GM12874 (cell line): ENCODE results near the gene INHA.

Experiments used
- TF ChIP-seq, protein P1 (sequence below): IDR thresholded peaks from 2 replicates; pipeline ENCODE4 v1.5.1; 2011; ENCODE audit warnings: low read depth, mild to moderate bottlenecking, control low read depth, low read length, moderate library complexity; ENCODE audit not compliant: insufficient read depth

The INHA gene, protein sequence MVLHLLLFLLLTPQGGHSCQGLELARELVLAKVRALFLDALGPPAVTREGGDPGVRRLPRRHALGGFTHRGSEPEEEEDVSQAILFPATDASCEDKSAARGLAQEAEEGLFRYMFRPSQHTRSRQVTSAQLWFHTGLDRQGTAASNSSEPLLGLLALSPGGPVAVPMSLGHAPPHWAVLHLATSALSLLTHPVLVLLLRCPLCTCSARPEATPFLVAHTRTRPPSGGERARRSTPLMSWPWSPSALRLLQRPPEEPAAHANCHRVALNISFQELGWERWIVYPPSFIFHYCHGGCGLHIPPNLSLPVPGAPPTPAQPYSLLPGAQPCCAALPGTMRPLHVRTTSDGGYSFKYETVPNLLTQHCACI

DNA sequence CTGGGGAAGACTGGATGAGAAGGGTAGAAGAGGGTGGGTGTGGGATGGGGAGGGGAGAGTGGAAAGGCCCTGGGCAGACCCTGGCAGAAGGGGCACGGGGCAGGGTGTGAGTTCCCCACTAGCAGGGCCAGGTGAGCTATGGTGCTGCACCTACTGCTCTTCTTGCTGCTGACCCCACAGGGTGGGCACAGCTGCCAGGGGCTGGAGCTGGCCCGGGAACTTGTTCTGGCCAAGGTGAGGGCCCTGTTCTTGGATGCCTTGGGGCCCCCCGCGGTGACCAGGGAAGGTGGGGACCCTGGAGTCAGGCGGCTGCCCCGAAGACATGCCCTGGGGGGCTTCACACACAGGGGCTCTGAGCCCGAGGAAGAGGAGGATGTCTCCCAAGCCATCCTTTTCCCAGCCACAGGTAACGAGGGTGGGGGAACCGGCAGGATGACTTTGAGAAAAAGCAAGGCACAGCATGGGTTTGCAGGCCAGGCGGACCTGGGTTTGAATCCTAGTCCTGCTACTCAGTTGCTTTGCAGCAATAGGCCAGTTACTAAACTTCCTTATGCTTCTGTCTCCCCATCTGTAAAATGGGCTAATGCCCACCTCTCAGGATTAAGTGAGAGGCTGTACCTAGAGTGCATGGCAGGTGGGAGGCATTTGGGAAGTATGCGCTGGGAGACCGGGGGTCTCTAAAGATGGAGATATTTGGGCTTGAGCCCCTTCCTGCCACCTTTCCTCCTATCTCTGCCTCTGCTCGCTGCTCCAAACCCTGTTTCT lies at the start of gene INHA:
TSS of gene INHA (plus strand) at position 74 of the 765 bp plus-strand sequence. CDS start at position 139, 65 bp downstream.
- TF ChIP-seq, protein P1, sequence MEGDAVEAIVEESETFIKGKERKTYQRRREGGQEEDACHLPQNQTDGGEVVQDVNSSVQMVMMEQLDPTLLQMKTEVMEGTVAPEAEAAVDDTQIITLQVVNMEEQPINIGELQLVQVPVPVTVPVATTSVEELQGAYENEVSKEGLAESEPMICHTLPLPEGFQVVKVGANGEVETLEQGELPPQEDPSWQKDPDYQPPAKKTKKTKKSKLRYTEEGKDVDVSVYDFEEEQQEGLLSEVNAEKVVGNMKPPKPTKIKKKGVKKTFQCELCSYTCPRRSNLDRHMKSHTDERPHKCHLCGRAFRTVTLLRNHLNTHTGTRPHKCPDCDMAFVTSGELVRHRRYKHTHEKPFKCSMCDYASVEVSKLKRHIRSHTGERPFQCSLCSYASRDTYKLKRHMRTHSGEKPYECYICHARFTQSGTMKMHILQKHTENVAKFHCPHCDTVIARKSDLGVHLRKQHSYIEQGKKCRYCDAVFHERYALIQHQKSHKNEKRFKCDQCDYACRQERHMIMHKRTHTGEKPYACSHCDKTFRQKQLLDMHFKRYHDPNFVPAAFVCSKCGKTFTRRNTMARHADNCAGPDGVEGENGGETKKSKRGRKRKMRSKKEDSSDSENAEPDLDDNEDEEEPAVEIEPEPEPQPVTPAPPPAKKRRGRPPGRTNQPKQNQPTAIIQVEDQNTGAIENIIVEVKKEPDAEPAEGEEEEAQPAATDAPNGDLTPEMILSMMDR = no peak

DNA sequence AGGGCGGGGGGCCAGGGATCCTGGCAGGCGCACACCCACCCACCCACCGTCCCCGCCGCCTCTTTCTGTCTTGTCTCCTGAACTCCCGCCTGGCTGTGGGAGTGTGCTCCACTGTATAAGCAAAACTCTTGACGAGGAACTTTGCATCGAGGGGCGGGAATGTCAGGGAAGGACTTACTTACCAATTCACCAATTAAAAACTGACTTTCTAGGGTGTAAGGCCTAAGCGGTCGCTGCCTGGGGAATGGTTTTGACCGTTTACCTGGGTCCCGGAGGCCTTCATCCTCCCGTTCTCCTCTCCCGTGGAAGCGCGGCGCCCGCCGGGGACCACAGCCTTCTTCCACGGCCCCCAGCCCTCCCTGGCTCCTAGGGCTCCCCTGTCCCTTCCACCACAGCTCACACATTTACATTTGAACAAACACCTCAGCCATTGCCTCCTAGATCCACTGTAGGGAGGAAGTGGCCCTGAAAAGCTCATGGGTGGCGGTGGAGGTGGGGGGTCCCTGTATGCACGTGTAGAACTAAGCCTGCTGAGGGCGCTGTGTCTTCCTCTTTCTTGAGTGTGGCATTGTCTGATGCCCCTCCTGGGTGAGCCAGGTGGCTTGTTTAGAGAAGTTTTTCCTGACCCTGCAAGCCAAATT lies 49.0 kb upstream of the INHA start:
- TF ChIP-seq, protein P1 = 0 out of 2 replicates have a peak, but pooled peaks have one; percentile 7

DNA sequence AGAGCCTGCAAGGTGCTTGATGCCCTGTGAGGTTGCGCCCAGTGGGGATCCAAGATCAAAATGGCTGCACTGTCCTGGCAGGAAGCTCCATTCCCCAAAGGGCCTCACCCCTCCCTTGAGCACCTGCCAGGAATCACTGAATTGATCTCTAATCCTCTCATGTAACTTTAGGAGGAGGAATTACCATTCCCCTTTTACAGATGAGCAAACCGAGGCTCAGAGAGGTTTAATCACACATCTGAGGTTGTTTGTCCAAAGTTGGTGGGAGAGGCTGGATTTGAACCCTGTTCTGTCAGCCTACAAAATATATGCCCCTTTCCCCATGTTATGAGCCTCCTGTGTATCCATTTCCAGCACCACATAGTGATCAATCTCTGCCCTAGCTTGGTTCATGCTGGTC lies 47.3 kb upstream of the INHA start:
- TF ChIP-seq, protein P1 = no peak

DNA sequence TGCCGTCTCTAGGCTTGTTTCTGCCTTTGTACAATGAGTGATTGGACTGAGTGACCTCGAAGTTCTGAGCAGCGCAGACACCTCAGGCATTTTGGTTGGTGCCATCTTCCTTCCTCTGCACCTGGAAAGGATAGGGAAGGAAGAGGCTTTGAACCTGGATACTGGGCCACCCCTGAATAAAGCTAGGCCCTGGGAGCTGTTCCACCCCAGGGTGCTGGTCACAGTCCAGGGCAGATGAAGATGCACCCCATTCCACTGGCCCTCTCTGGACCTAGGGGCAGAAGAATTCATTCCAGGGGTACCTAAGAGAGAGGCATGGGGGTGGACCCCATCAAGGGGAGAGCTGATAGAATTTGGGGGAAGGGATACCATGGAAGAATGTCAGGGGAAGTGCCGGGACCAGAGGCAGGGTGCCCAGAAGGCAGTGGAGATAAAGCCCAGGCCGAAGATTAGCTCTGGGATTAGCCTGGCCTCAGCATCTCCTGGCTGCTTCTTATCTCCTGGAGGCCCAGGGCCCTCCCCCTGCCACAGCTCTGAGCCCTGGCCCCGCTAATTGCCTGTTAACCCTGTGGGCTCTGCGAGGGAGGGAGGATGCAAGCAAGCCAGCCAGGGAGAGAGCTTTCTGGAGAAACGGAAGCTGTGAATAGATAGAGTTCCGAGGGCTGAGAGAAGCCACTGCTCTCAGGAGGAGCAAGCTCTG lies 46.4 kb upstream of the INHA start:
- TF ChIP-seq, protein P1 = no peak

DNA sequence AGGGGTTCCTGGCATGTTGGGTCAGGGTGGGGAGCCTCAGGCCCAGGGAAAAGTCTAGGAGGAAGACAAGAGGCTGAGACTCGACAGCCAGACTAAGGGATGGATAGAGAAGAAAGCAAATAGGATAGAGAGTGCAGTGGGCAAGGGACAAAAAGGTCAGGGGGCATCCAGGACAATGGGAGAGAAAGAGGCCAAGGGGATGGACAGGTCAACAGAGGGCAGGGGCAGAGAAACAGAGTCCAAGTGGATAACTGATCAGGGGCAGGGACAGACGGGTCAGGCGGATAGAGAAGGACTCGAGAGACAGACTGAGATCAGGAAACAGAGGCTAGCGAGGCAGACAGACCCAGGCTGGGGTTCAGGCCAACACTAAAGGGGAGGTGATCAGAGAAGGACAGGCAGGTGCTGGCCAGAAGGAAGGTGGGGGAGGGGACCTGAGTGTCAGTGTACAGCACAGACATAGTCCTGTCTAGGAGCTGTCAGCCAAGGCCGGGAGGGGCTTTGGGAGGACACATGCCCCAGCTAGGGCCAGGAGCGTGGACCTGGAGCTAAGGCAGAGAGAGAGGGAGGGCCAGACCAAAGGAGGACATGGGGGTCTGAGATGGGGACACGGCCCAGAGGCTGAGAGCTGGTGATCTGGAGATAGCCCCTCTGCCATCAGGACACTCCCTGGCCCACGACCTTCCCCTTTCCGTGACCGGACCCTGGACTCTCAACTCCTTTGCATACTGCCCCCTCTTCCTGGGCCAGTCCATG lies 45.6 kb upstream of the INHA start:
- TF ChIP-seq, protein P1 = no peak

DNA sequence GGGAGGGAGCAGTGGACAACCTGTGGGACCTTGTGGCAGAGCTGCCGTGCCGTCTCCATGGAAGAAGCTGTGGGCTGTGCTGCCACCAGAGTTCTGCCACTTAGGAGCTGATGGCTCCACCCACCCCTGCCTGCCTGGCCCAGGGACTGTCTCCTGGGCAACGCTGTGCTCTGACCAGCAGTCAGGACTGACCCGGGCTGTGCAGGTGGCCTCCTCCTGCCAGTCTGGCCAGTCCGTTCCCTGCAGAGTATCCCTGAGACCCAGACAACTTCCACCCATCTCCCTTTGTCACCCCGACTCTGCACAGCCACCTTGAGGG lies 45.1 kb upstream of the INHA start:
- TF ChIP-seq, protein P1 = no peak
